PC-3 (cell line): Measurements from ENCODE around the gene MAPKAPK3.

ENCODE experiments used
- CTCF ChIP-seq: fragments of 300-600 bp; sonication (generic); conservative IDR thresholded peaks from 2 replicates; pipeline ENCODE4 v1.5.1; 2017; ENCODE audit warnings: antibody characterized with exemption, low read depth, mild to moderate bottlenecking, low read length
- EZH2 ChIP-seq: fragments of 300-600 bp; sonication (generic); IDR thresholded peaks from one replicate; pipeline ENCODE4 v1.6.1; 2017; ENCODE audit warnings: antibody characterized with exemption, mild to moderate bottlenecking, low read length; ENCODE audit not compliant: unreplicated experiment
- EZH2phosphoT487 ChIP-seq: fragments of 300-600 bp; sonication (generic); IDR thresholded peaks from 2 replicates; pipeline ENCODE4 v1.6.1; 2018; ENCODE audit warnings: mild to moderate bottlenecking, antibody characterized with exemption, low read length, borderline replicate concordance

- TF ChIP-seq CTCF = no peak
- TF ChIP-seq EZH2 = no peak
- TF ChIP-seq EZH2phosphoT487 = no peak
Measured at GRCh38 chr3:50583897-50584296, 33.1 kb upstream of the MAPKAPK3 start.
